ENCODE results near the gene ALPK1.

GRCh38 chr4:112288455-112288854 is 8.7 kb upstream of the ALPK1 start:
- no peak for TF ChIP-seq CTCF (IDR thresholded peaks at IDR 0.05; ENCODE audit: insufficient read depth, low read depth, low read length)
- TF ChIP-seq EZH2 (IDR thresholded peaks at IDR 0.05; ENCODE audit: insufficient read depth, low read length): no peak
